ENCODE data around the gene TBC1D10A.

Gene TBC1D10A

DNA sequence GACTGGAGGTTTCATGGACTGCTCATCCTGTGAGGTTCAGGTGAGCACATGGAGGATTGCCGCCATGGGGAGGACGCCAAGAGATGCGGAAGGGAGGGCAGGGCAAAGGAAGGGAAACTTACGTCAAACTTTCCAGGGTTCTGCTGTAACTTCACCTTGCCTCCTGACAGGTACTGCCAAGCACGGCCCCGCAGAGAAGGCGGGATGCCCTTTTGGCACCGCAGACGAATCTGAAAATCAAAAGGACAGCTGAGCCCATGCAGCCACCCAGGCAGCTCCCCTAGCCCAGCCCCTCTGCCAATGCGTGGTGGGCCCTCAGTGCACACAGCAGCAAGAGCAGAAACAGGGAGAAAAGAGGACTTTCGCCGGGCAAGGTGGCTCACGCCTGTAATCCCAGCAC, 27.4 kb downstream of the TBC1D10A start:
- no peak for DNase-seq (ENCODE audit: low spot score)

DNA sequence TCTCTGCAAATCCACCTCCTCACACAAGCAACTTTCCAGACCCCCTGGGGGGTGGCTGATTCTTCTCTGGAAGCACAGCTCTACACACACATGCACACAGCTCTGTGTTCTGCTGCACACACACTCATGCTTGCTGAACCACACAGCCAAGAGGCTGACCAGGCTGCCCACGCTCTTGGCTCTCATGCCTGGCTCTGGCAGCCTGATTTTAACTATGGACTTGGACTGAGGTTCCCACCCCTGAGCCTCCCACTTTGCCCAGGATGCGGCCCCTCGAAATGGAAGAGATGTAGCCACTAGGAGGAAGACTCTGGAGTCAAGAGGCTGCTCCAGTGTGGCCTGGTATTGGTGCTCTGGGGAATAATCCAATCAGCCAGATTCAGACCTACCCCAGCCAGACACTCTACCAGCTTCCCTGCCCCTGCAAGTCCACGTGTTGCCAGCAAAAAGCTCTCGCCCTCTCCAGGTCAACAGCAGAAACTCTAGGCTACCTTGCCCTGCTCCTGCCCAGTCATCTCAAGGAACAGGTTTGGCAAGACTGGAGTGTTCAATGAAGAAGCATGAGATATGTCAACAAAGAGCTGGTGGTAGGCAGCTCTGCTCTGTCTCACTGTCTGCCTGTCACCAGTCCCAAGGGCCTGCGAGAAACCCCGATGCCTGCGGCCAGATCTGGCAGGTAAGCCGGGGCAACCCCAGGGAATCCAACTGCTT, 28.6 kb downstream of the TBC1D10A start:
- no peak for DNase-seq (ENCODE audit: low spot score)

DNA sequence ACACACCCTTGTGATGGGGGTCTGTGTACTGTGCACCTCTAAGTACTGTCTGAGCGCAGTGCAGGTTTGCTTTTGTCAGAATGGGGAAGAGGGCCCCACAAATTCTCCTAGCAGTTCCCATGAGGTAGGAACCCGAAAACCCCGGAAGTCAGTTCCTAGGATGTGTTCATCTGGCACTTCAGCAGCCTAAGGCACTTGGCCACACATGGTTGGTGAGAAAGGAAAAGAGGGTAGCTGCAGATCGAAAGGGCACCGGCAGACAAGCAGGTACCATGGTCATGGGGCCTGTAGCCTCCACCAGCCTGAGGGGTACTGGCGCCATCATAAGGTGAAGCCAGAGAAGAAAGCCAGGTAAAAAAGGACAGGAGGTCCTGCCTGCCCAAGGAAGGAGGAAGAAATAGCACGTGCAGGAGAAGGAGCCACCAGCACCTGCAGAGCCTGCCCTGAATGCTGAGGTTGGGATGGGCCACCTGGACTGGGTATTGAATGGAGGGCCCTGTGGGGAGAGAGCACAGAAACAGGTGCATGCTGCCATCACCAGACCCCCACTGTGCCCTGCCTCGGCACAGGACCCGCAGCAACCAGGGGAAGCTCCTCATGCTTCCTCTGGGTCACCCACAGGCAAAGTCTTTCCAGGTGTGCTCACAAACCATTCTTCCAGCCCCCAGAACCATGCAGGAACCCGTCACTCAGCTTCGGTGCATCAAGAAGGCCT, 29.3 kb downstream of the TBC1D10A start:
- DNase-seq (ENCODE audit: low spot score), result no peak

DNA sequence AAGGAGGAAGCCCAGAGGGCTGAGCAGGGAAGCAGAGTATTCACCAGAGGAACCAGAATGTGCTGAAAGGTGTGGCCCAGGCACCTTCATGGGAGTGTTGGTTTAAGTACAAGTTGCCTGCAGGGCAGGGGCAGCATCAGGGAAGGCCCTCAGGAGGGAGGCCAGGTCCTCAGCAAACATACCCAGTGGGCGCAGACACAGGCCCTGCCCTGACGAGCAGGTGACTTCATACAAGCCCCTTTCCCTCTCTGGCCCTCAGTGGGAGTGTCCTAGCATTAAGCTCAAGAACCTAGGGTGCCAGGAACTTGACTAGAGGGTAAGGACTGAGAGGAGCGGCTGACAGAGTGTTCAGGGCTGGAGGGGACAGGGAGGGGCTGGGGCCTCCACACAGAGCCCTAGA, 29.9 kb downstream of the TBC1D10A start:
- DNase-seq (ENCODE audit: low spot score), result no peak

DNA sequence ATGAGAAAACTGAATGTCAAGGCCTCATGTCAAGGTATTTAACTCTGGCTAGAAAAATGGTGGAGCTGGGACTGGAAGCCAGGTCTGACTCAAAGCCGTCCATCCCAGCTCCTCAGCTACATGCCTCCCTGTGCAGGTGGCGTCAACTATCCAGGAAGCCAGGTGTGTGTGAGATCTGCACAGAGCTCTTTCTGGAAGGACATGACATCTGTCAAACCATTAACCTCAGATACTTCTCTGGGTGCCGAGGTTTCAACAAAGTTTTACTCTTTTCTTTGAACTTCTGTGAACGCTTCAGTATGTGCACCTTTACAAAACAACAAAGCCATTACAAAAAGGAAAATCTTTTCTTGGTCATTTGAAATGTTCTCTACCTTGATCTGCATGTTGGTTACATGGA, 30.4 kb downstream of the TBC1D10A start:
- no peak for DNase-seq (ENCODE audit: low spot score)

- no peak for DNase-seq (ENCODE audit: low spot score)
Measured at GRCh38 chr22:30295576-30295975, 31.2 kb downstream of the TBC1D10A start.

GRCh38 chr22:30294830-30295229, 31.9 kb downstream of the TBC1D10A start:
- DNase-seq (ENCODE audit: low spot score), result no peak

GRCh38 chr22:30294066-30294465, 32.7 kb downstream of the TBC1D10A start:
- no peak for DNase-seq (ENCODE audit: low spot score)

- DNase-seq (ENCODE audit: low spot score), result no peak
Measured at GRCh38 chr22:30293026-30293425, 33.7 kb downstream of the TBC1D10A start.

- no peak for DNase-seq (ENCODE audit: low spot score)
Measured at GRCh38 chr22:30292069-30292970, 34.4 kb downstream of the TBC1D10A start.

DNA sequence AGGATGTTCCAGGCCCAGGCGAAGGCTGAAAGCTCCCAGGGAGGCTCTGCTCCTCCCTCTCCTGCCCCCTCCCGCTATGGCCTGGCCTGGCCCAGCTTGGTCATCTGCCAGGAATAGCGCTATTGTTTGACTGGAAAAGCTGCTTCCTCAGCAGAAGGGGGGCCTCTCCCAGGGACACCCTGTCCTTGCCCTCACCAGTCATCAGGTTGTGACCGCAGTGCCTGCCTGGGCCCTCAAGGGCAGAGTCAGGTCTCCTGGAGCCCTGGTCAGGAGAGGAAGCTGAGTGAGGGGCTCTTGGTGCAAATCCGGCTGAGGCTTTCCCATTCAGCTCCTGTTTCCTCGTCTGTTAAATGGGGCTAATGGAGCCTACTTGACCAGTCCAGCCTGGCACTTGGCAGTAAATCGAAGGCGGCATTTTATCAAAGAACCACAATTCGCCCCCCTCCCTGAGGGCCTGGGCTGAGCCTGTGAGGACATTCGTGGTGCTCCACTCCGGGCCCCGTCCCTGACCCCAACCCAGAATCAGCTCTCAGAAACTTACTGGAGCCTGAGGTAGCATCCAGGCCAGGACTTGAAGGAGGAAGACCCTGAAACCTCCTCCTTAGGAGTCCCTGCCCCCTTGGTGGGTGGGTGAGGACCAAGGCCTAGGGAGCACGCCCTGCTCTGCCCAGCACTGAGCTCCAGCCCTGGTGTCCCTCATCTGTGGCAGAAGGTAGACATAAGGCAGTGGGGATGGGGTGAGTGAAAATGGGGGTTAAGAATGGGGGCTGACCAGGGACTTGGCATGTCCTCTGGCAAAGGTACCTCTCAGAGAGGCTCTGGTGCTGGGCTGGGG, 35.5 kb downstream of the TBC1D10A start:
- no peak for DNase-seq (ENCODE audit: low spot score)

GRCh38 chr22:30290342-30291057, 36.2 kb downstream of the TBC1D10A start:
- DNase-seq (ENCODE audit: low spot score), result no peak

DNA sequence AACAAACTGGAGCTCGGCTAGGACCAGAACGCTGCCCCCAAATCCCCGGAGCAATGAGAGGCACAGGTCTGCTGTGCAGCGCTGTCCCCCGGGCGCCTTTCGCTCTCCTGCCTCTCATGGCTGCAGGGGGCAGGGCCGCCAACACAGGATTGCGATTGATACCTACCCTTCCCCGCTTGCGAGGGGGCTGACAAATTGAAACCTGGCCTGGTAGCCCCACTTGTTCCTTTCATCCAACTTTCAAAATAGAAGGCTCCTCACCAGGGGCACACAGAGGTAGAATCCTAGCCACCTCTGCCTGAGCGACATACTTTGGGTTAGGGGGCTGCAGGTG, 36.8 kb downstream of the TBC1D10A start:
- no peak for DNase-seq (ENCODE audit: low spot score)

DNA sequence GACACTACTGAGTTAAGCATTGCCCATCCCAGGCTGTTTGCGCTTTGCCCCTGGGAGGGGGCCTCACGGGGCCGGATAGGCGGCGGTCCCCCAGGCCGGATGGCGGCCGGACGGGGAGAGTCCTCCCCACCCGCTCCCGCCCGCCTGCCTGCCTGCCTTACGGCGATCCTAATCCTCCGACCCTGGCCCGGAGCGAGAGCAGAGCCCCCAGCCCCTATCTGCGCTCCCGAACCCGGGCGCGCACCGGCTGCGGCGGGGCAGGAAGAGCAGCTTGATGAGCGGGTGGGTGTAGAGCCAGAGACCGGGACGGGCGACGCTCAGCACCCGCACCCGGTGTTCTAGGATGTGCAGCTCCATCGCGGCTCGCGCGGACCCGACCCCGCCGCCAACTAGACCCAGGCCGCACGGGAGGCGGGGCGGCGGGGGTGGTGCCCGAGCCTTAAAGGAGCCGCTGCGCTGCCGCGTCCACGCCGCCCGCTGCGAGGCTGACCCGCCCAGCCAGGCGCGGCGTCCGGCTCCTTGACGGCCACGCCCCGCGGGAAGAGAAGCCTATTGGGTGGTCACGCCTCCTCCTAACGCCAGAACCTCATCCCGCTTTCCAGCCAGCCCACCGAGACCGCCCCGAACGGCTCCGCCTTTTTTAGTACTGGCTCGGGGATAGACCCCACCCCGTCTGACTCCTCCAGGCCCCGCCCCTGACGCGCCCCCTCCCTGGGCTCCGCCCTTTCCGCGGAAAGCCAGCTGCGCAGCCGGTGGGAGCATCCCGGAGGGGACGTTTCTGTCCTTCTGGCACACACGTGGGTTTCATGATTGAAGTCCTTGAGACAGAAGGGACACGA, 37.4 kb downstream of the TBC1D10A start, which contains the start of gene CASTOR1:
TSS of gene CASTOR1 (minus strand) at position 365 of the 839 bp plus-strand sequence. CDS start at position 357, 8 bp downstream.
- DNase-seq (ENCODE audit: low spot score), result peak; percentile 98

DNA sequence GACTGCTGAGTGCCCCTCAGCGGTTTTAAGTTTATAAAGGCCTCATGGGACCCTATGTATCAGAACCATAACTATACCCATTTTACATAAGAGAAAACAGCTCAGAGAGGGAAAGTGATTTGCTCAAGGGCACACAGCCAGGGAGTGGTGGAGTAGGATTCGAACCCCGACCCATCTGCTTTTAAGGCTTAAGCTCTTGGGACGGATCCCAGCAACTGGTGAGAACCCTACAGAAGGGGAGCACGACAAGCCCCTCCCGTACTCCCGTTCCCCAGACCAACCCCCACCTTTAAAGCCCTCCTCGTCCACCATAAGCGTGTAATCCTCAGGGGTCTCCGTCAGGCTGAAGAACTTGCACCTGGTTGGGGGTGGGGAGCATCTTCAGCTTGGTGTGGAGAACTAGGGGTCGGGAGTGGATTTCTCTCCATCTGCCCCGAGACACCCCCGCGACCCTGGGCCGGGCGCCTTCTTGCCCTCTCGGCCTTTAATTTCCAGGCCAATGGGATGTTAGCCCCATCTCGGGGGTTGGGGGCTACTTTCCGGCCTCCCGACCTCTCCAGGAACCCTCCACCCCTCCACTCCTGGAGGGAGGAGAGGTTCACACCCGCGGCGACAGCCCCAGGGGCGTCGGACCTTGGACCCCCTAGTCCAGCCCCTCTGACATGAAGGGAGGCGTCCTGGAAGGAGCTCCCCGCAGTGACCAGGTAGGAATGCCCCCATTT, 38.2 kb downstream of the TBC1D10A start:
- DNase-seq (ENCODE audit: low spot score), result no peak

- DNase-seq (ENCODE audit: low spot score), result peak; percentile 86
Measured at GRCh38 chr22:30287648-30288418, 38.9 kb downstream of the TBC1D10A start.

DNA sequence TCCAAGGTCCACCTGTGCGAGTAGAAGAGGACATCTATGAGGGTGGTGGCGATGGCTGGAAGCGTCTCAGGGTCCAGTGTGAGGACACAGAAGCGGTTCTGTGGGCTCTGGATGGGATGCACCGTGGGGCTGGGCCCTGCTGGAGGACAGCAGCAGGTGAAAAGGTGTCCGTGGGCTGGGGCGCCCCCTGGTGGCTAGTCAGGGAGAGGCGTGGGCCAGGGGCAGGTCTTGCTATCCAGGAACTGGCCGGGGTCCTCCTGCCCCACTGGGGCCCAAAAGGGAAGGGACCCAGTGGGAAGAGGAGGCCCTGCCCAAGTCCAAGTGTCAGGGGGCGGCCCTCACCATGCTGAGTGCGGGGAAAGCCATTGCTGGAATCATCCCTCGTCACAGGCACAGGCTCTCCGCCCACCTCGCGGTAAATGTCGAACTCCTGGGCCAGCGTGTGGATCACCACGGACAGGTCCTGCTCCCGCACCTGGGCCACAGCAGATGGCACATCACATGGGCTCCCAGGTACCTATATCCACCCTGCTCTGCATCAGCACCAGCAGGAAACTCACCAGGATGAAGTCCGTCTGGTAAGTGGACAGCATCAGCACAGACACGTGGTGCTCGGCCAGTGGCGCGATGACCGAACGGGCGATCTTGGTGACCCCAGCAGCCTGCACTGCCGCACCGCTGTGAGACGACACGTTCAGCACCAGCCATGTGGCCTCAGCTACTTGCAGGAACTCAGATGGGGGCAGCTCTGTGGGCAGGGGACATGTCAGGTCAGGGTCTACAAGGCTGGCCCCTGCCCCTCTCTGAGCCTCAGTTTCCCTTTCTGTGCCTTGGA, 39.7 kb downstream of the TBC1D10A start:
- no peak for DNase-seq (ENCODE audit: low spot score)

GRCh38 chr22:30286331-30286730, 40.4 kb downstream of the TBC1D10A start:
- DNase-seq (ENCODE audit: low spot score), result no peak

Measured in left forelimb (tissue), 1 donor.